NCI-H2227 treated with DMSO at 0.1 percent for 48 hours (cell line): ENCODE data around the gene SPATA6L.
"Not testable (repeated sequence)": the region's sequence is repeated elsewhere in the genome, so short reads cannot be mapped to it uniquely, and the experiment has no call there.

ENCODE experiments used
- DNase-seq: peaks from one replicate; lab custom pipeline; 2025; lab: John Stamatoyannopoulos, UW

Gene SPATA6L

DNA sequence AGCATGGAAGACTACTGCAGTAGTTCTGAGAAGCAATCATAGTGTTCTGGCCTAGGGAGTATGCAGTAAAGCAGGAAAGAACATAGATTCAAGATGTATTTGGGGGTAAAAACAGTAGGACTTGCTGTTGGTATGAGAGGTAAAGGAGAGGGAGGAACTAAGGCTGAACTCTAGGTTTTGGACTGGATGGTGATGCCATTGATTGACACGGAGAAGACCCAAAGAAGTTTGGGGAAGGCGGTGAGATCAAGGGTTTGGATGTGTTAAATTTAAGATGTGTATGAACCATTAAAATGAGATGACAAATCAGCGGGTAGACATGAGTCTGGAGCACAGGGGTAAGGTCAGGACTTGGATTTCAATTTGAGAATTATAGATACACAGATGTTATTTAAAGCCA, 11.1 kb upstream of the SPATA6L start:
- DNase-seq = peak; percentile 24

DNA sequence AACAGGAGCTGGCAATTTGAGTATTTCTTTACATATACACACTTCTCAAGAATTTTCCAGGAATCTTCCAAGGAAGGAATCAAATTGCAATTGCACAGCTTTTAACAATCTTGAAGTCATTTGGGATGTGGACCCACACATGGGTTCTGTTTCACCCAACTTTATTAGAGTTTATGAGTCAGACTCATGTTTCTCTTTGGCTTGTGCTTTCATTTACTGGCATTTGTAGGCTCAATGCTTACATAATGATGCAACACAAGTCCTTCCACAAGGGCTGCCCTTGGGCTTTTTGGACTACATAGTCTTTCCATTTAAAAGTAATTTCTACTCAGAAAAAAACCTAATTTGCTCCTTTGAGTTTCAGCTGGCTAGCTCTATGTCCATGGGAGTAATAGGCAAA, 8.5 kb upstream of the SPATA6L start:
- DNase-seq = no peak

DNA sequence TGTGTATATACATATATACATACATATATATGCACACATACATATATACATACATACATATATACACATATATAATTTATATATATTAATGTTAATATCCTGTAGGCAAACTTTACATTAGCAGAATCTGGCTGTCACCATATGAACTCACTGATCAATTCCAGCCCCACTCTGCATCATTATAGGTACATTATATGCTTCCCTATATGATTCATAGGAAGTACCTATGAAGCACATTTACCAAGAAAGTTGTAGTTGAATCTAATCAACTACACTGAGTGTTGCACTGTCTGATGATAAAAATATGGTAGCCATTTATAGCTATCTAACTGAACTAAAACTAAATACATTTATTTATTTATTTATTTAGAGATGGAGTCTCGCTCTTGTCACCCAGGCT, 5.5 kb upstream of the SPATA6L start:
- no peak for DNase-seq

DNA sequence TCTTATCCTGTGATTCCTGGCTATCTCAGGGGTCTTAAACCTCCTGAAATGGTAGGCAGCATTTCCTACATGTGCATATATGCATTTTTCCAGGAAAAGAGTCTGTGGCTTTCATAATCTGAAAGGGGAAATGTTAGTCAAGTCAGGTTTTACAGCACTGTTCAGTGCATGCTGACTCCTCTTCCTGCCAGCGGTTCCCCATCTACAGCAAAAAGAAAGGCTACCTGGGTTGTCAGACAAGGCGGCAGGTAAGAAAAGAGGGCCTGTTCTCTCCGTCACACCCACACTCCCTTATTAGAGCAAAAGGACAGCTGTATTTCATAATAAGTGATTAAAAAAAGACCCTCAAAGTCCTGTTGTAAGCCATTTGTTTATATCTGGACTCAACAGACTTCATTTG, 4.3 kb upstream of the SPATA6L start:
- DNase-seq = no peak

DNA sequence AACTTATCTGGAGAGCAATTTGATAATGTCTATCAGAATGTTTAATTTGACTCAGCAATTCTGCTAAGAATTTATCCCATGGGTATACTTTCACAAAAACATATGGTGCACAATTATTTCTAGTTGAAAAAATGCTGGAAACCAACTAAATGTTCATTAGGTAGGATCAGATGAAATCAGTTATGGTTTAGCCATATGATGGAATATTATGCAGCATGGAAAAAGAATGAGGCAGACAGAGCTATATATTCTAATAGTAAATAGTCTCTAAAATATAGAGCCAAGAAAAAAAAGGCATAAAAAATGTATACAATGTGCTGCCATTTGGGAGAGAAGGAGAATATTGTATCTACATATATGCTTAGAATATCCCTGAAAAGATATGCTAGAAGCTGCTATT, 3.6 kb upstream of the SPATA6L start:
- DNase-seq = no peak

DNA sequence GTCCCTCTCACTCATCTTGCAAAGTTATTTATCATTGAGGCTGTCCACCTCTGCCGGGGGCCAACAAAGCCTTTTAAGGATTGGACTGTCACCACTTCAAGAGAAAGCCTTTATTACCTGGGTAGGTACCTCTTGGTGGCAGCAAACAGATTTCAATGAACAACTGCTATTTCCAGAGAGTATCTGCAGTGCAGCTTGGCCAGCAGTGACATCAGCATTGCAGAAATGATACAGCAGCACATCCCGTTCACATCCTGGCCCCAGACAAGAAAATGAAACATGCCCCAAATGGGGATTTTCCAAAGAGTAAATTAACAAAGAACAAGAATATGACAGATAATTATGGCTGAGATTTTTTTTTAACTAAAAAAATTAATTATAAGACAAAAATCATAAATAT, 2.3 kb upstream of the SPATA6L start:
- DNase-seq = no peak

DNA sequence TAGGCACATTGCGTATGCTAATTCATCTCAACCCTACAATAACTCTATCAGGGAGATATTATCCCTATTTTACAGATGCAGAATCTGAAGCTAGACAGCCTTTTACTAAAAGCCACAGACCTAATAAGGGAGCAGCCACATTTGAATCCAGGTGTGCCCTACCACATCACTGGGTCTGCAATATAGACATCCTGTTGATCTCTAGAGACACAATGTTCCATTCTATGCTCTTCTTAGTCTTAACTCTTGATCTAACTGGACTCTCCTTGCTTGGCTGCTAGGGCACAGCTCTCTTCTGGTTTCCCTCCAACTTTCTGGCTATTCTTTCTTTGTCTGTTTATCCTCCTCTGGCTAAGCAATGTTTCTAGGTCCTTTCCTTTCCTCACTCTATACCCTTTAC, 1.4 kb upstream of the SPATA6L start:
- no peak for DNase-seq

DNA sequence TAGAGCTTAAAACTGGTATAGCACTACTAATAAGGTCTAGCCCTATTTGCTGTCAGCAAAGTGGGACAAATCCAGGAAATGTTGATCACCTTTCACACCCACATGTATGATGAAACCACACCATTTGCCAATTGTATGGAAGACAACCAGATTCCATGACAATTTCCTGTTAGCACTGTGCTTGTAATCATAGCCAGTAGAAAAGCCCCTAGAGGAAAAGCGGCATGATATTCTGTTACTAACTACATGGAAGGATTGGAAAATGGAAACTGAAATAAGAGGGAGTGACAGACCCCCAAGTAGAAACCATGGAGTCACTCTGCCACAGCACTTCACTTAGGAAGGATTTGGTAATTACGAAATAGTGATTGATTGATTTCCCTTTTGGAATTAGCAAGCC, 923 bp downstream of the SPATA6L start:
- no peak for DNase-seq

DNA sequence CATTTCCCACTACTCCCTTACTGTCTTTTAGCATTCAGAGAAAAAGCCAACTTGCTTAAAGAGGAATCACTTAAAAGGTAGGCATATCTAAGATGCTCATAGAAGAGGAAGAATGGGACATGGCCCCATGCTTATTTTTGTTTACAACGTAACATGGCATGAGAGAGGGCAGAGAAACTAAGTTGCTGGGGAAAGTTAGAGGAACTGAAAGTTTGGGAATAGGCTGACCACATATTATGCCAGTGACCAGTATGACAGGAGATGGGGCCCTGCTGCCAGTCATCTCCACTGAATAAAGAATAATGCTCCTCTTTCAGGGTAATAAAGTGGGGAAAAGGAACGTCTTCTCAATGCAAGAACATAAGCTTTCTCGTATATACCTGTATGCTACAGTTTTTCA, 2.3 kb downstream of the SPATA6L start:
- DNase-seq = no peak

DNA sequence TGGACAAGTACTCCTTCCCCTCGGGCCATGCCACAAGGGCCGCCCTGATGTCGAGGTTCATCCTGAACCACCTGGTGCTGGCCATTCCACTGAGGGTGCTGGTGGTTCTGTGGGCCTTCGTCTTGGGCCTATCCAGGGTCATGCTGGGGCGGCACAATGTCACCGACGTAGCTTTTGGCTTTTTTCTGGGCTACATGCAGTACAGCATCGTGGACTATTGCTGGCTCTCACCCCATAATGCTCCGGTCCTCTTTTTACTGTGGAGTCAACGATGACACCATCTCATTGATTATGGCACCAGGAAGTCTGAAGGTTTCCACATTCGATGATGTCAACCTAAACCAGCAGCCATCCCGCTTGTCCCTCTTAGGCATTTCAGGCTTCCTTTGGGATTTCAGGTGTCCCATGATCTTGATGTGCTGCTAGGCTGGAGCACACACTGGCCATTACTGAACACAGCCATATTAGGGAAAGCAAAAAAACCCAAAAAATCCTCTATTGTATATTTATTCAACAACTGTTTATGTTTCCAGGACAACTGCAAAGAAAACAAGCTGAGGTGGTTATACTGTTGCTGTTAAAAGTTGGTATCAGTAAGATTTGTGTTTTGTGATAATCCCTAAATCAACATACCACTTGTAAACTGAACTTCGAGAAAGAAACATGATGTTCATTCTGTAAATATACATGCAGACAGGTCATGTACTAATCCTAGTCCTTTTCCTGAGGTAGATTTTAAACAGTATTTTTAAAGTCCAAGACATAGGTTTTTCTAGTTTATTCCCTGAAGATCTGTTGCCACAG, 3.1 kb downstream of the SPATA6L start:
- DNase-seq = no peak

DNA sequence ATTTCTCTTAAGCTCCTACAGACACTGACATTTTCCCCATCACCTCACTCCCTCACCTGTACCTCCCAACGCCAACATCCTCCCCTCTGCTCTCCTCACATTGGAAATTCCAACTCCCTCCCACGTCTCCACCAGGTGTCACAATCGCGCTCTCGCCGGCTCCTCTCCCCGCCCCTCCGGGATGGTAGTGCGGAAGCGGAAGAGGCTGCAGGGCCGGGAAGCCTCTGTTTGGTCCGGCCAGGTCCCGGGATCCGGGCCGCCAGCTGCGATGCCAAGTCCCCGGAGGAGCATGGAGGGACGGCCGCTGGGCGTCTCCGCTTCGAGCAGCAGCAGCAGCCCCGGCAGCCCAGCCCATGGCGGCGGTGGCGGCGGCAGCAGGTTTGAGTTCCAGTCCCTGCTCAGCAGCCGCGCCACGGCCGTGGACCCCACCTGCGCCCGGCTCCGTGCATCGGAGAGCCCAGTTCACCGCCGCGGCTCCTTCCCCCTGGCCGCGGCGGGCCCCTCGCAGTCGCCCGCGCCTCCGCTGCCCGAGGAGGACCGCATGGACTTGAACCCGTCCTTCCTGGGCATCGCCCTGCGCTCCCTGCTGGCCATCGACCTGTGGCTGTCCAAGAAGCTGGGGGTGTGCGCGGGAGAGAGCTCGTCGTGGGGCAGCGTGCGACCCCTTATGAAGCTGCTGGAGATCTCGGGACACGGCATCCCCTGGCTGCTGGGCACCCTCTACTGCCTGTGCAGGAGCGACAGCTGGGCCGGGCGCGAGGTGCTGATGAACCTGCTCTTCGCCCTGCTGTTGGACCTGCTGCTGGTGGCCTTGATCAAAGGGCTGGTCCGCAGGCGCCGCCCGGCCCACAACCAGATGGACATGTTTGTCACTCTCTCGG, 3.9 kb downstream of the SPATA6L start, which contains the start of gene PLPP6:
Gene PLPP6, plus strand, starts transcription at position 187 of the 881 bp plus-strand sequence. Its CDS starts 82 bp downstream, at position 269.
- peak; percentile 86 for DNase-seq

DNA sequence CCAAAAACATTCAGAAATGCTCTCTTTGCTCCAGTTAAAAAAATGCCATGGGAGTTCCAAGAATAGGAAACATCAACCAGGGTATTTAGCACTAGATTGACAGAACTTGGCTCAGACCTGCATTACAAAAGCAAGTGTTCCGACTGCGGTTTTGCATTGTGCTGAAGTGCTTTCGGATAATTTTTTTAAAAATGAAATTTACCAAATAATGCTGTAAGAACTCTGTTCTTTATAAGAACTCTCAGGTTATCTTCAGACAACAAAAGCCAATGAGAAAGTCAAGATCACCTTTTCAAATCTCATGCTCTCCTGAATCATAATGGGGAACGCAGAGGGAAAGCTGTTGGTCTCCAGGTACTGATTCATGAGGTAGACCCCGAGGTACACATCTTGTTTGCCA, 4.7 kb downstream of the SPATA6L start:
- DNase-seq = no peak

DNA sequence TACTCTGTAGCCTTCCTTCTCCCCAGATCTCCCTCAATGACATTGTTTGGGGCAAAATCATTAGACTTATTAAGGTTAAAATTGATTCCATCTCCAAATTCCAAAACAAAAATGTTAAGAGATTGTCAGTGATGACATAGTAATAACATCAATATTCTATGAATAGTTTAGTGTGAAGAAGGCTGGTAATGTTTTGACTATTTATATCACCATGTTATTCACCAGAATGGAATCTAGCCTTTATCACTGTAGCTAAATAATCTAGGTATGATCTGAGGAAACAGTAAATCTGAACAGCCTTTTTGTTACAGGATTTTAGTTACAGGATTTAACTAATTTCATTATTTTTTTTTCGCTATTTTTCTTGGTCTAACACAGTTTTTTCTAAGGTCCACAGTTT, 5.1 kb downstream of the SPATA6L start:
- no peak for DNase-seq

DNA sequence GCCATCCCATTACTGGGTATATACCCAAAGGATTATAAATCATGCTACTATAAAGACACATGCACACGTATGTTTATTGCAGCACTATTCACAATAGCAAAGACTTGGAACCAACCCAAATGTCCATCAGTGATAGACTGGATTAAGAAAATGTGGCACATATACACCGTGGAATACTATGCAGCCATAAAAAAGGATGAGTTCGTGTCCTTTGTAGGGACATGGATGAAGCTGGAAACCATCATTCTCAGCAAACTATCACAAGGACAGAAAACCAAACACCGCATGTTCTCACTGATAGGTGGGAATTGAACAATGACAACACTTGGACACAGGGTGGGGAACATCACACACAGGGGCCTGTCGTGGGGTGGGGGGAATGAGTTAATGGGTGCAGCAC, 5.6 kb downstream of the SPATA6L start:
- DNase-seq = not testable (repeated sequence)

DNA sequence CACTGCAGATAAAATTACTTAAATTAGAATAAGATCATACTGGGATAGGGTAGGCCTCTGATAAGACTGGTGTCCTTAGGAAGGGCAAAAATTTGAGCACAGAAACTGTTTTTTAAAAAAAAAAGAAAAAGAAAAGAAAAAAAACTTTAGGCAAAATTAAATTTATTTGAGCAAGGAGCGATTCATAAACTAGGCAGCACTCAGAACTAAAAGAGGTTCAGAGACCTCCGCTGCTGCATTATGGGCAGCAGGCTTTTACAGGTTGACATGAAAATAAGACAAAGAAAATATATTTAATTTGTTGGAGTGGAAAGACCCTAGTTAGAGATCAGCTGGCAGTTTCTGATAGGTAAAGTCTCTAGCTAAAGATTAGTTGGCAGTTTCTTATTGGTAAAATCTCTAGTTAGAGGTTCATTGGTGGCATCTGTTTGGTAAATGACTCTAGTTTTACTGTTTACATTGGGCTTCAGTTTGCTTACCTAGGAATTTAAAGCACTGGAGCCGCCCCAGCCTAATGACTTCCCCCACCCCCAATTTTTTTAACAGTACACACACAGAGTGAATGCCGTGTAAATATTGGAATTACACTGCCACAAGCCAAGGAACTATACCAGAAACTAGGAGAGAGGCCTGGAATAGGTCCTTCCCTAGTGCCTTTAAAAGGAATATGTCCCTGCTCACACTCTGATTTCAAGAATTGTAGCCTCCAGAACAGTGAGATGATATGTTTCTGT, 8.7 kb downstream of the SPATA6L start:
- no peak for DNase-seq

DNA sequence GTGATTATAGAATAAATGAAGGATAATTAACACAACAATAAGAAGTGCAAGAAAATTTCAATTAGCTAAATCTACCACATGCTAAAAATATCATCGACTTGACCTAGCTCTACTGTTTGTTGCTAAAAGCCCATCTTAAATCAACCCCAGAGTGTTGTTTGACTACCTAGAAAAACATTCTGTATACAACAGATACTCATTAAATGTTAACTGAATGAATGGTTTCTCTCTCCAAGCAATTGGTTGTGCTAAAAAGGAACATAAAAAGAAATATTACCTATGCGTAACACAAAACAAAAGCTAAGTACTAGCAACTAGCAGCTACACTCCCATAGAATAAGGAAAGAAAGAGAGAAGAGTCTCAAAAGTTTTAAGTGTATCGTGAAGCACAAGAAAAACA, 9.7 kb downstream of the SPATA6L start:
- DNase-seq = no peak

DNA sequence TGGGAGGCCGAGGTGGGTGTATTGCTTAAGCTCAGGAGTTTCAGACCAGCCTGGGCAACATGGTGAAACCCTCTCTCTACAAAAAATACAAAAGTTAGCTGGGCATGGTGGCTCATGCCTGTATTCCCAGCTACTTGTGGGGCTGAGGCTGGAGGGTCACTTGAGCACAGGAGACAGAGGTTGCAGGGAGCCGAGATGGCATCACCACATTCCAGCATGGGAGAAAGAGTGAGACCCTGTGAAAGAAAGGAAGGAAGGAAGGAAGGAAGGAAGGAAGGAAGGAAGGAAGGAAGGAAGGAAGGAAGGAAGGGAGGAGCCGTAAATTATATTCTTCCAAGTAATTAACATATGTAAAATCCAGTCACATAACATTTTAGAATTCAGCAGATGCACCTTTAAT, 10.1 kb downstream of the SPATA6L start:
- not testable (repeated sequence) for DNase-seq

DNA sequence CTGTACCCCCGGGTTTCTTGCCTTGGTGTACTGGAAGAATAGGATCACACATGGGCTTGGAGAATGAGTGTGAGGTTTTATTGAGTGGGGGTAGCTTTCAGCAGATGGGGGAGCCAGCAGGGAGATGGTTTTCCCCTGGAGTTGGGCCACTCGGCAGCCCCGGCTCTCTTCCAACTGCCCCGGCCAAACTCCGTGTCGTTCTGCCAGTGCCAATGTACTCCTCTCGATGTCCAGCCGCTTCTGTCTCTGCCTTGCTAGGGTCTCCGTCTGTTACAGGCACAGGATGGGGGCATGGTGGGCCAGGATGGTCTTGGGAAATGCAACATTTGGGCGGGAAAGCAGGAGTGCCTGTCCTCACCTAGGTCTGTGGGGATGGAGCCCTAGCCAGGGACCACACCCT, 11.7 kb downstream of the SPATA6L start:
- DNase-seq = no peak

DNA sequence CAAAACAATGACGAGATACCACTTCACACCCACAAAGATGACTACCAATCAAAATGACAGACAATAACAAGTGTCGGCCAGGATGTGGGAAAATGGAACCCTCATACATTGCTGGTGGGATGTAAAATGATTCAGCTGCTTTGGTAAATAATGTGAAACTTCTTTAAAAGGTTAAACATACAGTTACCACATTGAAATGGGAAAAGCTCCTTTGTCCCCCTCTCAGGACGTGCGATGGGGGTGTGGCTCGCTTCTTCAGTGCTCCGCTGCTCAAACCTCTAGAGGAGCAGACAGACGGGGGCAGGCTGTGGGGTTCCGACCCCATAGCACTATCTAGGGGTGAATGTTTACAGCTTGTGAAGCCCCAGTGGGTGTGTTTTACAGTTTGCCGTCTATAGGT, 12.2 kb downstream of the SPATA6L start:
- DNase-seq = no peak

DNA sequence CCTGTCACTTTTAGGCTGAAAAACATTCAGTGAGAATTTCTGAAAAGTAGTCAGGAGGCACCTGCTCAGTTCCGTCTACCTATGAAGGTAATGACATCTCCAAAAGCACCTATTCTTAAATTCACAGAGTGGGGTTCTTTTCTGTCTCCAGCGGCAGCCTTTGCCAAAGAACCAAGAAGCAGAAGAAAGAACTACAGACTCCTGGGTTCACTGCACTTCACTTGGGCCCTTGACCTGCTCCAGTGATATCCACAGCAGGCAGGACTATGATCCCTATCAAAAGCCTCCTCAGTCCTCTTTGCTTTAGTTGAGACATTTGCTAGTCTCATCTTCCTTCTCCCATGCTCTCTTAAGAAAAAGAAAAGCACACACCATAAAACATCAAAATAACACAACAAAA, 23.9 kb downstream of the SPATA6L start:
- DNase-seq = no peak

DNA sequence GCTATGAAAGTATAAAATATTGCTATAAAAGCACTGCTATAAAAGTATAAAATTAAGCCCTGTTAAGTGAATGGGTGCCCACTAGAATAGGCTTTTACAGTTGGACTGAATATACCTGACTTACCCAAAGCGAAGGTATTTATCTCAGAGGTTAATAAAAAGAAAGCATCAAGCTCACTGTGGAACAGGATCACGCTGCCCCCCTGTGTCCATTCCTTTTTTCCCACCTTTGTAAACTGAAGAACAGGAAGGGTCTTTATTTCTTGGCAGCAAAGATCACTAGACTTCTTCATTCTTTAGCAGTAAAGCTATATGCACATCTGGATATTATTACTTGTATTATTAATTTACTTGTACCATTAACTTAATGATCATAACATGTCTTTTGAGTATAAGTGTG, 26.3 kb downstream of the SPATA6L start:
- DNase-seq = peak; percentile 50

DNA sequence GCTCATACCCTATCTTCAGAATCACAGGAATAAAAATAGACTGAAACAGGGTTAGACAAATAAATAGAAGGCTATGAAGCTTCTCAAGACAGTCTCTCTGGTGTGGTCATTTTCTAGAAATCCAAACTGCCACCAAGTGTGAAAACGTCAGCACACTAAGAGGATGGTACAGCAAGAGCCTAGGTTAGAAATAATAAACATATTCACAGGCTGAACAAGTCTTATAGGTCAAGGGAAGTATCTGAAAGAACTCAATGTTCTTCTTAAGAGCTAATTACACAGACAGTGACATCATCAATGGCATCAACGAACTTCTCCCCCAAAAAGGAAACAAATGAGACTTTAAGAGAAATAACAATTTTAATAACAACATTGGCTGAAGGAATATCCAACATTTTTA, 26.9 kb downstream of the SPATA6L start:
- no peak for DNase-seq

DNA sequence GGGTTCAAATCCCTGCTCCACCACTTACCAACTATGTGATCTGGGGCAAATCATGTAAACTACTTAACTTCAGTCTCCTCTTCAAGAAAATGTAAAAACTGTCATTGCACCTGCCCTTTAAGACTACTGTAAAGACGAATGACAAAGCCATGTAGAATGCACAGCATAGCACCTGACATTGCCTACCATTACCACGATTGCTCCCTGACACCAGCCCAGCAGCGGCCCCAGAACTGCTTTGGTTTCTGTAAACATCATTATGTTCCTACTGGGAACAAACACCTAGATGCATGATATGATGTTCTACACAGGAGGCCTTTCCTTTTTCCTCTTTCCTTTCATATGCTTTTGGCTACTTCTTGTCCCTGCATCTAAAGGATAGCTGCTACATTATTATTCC, 27.3 kb downstream of the SPATA6L start:
- no peak for DNase-seq
